ENCODE data around the gene UMODL1. TPM values are rescaled to one million over a fixed set of nuclear protein-coding genes. Genes with fewer than 3 reads are reported as not detected.

The UMODL1 gene
- total RNA-seq, 1 donor from 2014 or later = not detected

DNA sequence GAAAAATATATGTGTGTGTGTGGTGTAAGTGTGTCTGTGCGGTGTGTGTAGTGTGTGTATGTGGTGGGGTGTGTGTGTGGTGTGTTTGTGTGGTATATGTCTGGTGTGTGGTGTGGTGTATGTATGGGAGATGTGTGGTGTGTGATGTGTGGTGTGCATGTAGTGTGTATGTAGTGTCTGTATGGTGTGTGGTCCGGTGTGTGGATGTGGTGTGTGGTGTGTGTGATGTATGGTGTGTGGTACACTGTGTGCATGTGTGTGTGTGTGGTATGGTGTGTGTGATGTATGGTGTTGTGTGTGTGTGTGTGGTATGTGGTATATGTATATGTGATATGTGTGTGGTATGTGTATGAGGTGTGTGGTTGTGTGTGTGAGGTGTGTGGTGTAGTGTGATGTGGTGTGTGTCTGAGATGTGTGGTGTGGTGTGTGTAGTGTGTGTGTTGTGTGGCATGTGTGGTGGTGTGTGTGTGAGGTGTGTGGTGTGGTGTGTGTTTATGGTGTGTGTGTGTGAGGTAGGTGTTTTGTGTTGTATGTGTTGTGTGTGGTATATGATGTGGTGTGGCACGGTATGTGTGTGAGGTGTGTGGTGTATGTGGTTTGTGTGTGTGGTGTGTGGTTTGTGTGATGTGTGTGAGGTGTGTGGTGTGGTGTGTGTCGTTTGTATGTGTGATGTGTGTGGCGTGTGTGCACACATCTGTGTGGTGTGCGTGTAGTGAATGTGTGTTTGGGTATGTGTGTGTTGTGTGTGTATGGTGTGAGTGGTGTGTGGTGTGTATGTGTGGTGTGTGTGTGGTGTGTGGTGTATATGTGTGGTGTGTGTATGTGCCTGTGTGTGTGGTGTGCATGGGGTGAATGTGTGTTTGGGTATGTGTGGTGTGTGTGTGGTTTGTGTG, 112.5 kb downstream of the UMODL1 start:
- Mint-ChIP-seq H3K27ac (ENCODE audit: unreplicated experiment) (no peak overlapping the region), H3K4me1 (ENCODE audit: unreplicated experiment) (peaks cover 2% of the 10 kb centered on the region), H3K9me3 (ENCODE audit: unreplicated experiment) (no peaks in the 10 kb centered on the region), H3K4me3 (ENCODE audit: unreplicated experiment) (no peak overlapping the region), H3K27me3 (ENCODE audit: unreplicated experiment) (peaks cover 2% of the 10 kb centered on the region), H3K36me3 (ENCODE audit: low read depth, unreplicated experiment) (peaks cover 7% of the 10 kb centered on the region)
- no peak for DNase-seq (ENCODE audit: low spot score)
- TF ChIP-seq, protein P1, sequence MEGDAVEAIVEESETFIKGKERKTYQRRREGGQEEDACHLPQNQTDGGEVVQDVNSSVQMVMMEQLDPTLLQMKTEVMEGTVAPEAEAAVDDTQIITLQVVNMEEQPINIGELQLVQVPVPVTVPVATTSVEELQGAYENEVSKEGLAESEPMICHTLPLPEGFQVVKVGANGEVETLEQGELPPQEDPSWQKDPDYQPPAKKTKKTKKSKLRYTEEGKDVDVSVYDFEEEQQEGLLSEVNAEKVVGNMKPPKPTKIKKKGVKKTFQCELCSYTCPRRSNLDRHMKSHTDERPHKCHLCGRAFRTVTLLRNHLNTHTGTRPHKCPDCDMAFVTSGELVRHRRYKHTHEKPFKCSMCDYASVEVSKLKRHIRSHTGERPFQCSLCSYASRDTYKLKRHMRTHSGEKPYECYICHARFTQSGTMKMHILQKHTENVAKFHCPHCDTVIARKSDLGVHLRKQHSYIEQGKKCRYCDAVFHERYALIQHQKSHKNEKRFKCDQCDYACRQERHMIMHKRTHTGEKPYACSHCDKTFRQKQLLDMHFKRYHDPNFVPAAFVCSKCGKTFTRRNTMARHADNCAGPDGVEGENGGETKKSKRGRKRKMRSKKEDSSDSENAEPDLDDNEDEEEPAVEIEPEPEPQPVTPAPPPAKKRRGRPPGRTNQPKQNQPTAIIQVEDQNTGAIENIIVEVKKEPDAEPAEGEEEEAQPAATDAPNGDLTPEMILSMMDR (IDR thresholded peaks at IDR 0.05; ENCODE audit: unreplicated experiment) = no peak

DNA sequence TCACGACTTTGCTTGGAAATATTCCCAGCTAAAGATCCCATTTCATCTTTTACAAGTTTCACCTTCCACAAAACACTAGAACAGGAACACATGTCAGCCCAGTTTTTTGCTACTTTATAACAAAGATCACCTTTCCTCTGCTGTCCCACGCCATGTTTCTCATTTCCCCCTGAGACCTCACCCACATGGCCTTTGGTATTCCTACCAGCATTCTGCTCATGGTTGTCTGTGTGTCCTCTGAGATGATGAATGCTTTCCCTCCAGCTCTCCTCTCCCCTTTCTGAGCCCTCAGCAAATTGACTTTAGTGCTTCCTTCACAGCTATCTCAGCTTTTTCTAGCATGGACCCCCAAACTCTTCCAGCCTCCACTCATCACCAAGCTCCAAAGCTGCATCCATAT, 115.5 kb downstream of the UMODL1 start:
- H3K27ac Mint-ChIP-seq (ENCODE audit: unreplicated experiment) = no peak overlapping the region
- peaks cover 7% of the 10 kb centered on the region for H3K36me3 Mint-ChIP-seq (ENCODE audit: low read depth, unreplicated experiment)

DNA sequence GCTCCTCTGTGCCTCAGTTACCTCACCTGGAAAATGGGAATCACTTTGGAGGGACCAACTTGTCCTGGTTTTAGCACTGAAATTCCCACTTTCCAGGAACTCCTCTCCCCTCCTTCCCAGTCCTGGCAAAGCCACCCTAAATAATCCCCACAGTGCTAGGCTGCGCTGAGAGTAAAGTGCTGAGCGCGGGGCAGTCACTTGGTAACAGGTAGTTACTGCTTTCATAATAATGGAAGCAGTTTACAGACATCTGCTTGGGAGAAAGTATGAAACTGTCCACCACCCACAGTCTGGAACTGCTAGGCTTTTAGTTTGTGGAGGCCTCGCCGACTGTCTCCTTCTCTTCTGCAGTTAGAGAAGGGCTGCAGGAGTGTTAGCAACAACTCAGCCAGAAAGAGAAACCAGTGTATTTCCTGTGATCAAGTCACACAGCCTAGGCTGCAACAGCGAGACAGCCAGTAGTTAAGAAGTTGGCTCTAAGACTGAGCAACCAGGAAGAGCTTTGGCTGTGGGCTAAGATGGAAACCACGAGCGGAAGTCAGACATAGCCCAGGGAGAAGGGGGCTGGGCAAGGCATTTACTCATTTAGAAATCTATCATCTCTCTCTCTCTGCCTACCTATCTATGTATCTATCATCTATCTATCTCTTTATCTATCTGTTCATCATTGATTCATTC, 117.0 kb downstream of the UMODL1 start:
- peaks cover 7% of the 10 kb centered on the region for H3K36me3 Mint-ChIP-seq (ENCODE audit: low read depth, unreplicated experiment)
- TF ChIP-seq, protein P1 (IDR thresholded peaks at IDR 0.05; ENCODE audit: unreplicated experiment) = no peak
- no peak overlapping the region for H3K27ac Mint-ChIP-seq (ENCODE audit: unreplicated experiment)
- H3K9me3 Mint-ChIP-seq (ENCODE audit: unreplicated experiment) = no peaks in the 10 kb centered on the region
- peaks cover 2% of the 10 kb centered on the region for H3K4me1 Mint-ChIP-seq (ENCODE audit: unreplicated experiment)
- DNase-seq (ENCODE audit: low spot score) = no peak
- peaks cover 4% of the 10 kb centered on the region for H3K27me3 Mint-ChIP-seq (ENCODE audit: unreplicated experiment)
- no peak overlapping the region for H3K4me3 Mint-ChIP-seq (ENCODE audit: unreplicated experiment)

More for the DNA sequence above, 115.5 kb downstream of the UMODL1 start:
- H3K9me3 Mint-ChIP-seq (ENCODE audit: unreplicated experiment) = no peaks in the 10 kb centered on the region
- TF ChIP-seq, protein P1 (IDR thresholded peaks at IDR 0.05; ENCODE audit: unreplicated experiment) = no peak
- no peak overlapping the region for H3K4me3 Mint-ChIP-seq (ENCODE audit: unreplicated experiment)
- peaks cover 2% of the 10 kb centered on the region for H3K4me1 Mint-ChIP-seq (ENCODE audit: unreplicated experiment)
- DNase-seq (ENCODE audit: low spot score) = no peak
- peaks cover 4% of the 10 kb centered on the region for H3K27me3 Mint-ChIP-seq (ENCODE audit: unreplicated experiment)

- H3K9me3 Mint-ChIP-seq (ENCODE audit: unreplicated experiment) = no peaks in the 10 kb centered on the region
- H3K27me3 Mint-ChIP-seq (ENCODE audit: unreplicated experiment) = peaks cover 7% of the 10 kb centered on the region
- H3K4me3 Mint-ChIP-seq (ENCODE audit: unreplicated experiment) = no peak overlapping the region
- peaks cover 7% of the 10 kb centered on the region for H3K36me3 Mint-ChIP-seq (ENCODE audit: low read depth, unreplicated experiment)
- DNase-seq (ENCODE audit: low spot score) = no peak
- H3K4me1 Mint-ChIP-seq (ENCODE audit: unreplicated experiment) = peaks cover 2% of the 10 kb centered on the region
- TF ChIP-seq, protein P1 (IDR thresholded peaks at IDR 0.05; ENCODE audit: unreplicated experiment) = no peak
- H3K27ac Mint-ChIP-seq (ENCODE audit: unreplicated experiment) = no peak overlapping the region
Observed at GRCh38 chr21:42188663-42189062, 117.5 kb downstream of the UMODL1 start.

DNA sequence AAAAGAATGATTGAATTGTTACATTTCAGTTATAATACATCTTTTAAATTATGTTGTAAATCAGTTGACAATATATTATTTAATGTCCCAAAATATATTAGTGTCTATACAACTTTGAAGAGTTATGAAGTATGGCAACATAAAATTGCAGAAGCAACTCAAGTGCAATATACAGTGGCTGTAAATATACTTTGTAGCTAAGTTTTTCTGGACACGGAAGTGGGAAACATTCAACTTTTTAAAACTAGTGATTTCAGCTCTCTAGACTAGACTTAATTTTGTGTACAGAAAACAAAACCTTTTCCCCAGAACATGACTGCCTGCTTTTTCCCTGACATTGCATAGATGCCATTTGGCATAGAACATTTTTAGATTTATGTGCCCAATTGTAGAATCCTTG, 118.3 kb downstream of the UMODL1 start:
- no peak overlapping the region for H3K4me3 Mint-ChIP-seq (ENCODE audit: unreplicated experiment)
- TF ChIP-seq, protein P1 (IDR thresholded peaks at IDR 0.05; ENCODE audit: unreplicated experiment) = no peak
- peaks cover 9% of the 10 kb centered on the region for H3K27me3 Mint-ChIP-seq (ENCODE audit: unreplicated experiment)
- no peak overlapping the region for H3K27ac Mint-ChIP-seq (ENCODE audit: unreplicated experiment)
- no peaks in the 10 kb centered on the region for H3K9me3 Mint-ChIP-seq (ENCODE audit: unreplicated experiment)
- peaks cover 7% of the 10 kb centered on the region for H3K36me3 Mint-ChIP-seq (ENCODE audit: low read depth, unreplicated experiment)
- DNase-seq (ENCODE audit: low spot score) = no peak
- peaks cover 2% of the 10 kb centered on the region for H3K4me1 Mint-ChIP-seq (ENCODE audit: unreplicated experiment)

Data from endothelial cell (in vitro differentiated cells).